Bronchial epithelial cell (primary cell): ENCODE results near the gene COL15A1. TPM values are rescaled to one million over a fixed set of nuclear protein-coding genes. Genes with fewer than 3 reads are reported as not detected.

ENCODE experiments used
- DNase-seq: peaks from one replicate; pipeline ENCODE4 v3.0.0-alpha.2; 2010; ENCODE audit warnings: low read depth
- FAIRE-seq: peaks from 2 replicates; lab custom pipeline; 2011; peaks lifted over from hg19 to GRCh38; lab: Jason Lieb, UNC
- H3K27me3 ChIP-seq: 2 replicates; pipeline ENCODE4 v1.5.1; 2011; ENCODE audit warnings: low read length; ENCODE audit not compliant: control insufficient read depth, insufficient read depth
- H3K36me3 ChIP-seq: 2 replicates; pipeline ENCODE4 v1.5.1; 2011; ENCODE audit warnings: low read length; ENCODE audit not compliant: control insufficient read depth, insufficient read depth
- H3K4me3 ChIP-seq: 2 replicates; pipeline ENCODE4 v1.5.1; 2011; ENCODE audit warnings: mild to moderate bottlenecking, low read depth, low read length, control low read depth
- total RNA-seq: library from RNA; depleted of rRNA; stranded (reverse); fragments of >200 nt; gene quantifications from 2 replicates; pipeline ENCODE4 v1.2.1, GENCODE V29; 2014
- TF ChIP-seq, protein P1 (sequence below): IDR thresholded peaks from 2 replicates; pipeline ENCODE4 v1.5.1; 2011; ENCODE audit warnings: mild to moderate bottlenecking, moderate library complexity, low read length, control low read depth, inconsistent platforms; ENCODE audit not compliant: insufficient read depth, severe bottlenecking

The COL15A1 gene
- total RNA-seq, 1 donor from 2014 or later, result 1.6 TPM

DNA sequence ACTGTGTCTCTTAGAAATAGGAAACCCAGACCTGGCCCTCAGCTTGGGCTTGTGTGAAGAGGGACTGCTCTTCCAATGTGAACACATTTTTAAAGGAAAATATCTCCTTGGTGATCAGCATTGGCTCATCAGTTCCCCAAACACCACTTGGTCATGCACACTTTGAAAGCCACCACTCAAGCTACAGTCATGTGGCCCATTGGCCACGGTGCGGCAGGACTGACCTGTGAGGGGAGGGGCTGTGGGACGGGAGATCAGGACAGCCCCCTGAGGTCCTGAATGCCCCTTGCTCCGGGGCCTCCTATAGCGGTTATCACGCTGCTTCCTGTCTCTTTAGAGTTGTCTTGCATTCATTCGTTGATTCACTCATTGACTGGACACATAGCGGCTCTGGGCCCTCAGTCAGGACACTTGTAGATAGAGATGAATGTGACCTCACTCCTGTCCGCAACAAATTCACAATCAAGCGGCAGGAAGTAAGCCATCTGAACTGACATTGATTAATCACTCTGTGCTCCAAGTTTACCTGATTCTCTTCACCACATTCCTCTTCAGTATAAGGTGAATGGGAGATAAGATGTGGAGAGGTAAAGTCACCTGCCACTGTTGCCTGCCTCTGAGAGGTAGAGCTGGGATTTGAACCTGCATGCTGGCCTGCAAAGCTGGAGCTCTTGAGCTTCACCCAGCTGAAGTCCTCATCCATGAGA is 73.1 kb downstream of the COL15A1 start:
- Histone ChIP-seq H3K27me3 (no peaks in the 10 kb centered on the region), H3K4me3 (no peak overlapping the region), H3K36me3 (no peaks in the 10 kb centered on the region)
- FAIRE-seq, result no peak
- no peak for DNase-seq
- TF ChIP-seq, protein P1, sequence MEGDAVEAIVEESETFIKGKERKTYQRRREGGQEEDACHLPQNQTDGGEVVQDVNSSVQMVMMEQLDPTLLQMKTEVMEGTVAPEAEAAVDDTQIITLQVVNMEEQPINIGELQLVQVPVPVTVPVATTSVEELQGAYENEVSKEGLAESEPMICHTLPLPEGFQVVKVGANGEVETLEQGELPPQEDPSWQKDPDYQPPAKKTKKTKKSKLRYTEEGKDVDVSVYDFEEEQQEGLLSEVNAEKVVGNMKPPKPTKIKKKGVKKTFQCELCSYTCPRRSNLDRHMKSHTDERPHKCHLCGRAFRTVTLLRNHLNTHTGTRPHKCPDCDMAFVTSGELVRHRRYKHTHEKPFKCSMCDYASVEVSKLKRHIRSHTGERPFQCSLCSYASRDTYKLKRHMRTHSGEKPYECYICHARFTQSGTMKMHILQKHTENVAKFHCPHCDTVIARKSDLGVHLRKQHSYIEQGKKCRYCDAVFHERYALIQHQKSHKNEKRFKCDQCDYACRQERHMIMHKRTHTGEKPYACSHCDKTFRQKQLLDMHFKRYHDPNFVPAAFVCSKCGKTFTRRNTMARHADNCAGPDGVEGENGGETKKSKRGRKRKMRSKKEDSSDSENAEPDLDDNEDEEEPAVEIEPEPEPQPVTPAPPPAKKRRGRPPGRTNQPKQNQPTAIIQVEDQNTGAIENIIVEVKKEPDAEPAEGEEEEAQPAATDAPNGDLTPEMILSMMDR, result no peak

DNA sequence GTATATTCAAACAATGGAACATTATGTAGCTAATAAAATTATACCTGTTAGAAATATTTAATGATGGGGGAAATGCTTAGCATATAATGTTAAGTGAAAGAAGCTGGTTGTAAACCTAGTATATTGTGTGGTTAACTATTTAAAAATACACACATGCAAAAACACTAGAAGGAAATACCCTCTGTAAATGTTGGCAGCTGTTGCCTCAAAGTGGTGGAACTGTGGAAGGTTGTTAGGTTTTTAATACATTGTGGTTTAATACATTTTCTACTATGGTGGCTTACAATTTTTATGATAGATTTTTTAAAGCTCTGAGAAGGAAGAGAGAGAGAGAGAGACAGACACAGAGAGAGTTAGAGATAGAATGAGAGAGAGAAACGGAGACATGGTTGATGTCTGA is 74.9 kb downstream of the COL15A1 start:
- TF ChIP-seq, protein P1, result no peak
- Histone ChIP-seq H3K4me3 (no peak overlapping the region), H3K36me3 (no peaks in the 10 kb centered on the region), H3K27me3 (no peaks in the 10 kb centered on the region)
- FAIRE-seq (no peak), DNase-seq (no peak)

DNA sequence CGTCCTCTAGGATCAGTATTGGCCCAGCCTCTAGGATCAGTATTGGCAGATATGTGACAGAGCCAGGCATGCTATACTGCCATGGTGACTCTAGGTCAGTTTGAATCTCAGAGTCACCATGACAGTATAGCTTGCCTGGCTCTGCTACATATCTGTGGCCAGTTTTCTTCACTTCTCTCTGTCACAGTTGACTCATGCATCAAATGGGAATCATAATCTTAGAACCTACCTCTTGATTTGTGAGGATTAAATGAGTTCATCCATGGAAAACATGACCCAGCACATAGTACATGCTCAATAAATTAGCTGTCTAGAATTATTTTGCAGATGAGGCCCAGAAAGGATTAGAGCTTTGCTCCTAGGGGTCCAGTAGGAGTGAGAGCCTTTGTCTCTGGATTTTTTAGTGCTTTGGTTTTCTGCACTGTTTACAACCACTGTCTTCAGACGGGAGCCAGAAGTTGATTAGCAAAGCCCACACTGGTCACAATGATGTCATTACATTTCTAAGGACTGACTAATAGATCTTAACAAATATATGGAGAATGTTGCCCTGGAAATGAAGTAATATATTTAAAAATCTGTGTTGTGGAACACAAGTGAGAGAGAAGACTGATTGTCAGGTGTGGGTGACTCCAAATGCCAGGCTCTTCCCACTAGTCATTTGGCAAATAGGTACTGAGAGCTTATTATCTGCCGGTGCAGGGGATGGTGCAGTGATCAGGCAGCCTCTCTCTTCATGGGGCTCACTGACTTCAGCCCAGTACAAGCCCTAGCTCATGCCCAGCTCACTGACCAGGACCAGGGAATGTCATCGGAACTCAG is 76.0 kb downstream of the COL15A1 start:
- no peak for FAIRE-seq
- peak; percentile 96 for DNase-seq

DNA sequence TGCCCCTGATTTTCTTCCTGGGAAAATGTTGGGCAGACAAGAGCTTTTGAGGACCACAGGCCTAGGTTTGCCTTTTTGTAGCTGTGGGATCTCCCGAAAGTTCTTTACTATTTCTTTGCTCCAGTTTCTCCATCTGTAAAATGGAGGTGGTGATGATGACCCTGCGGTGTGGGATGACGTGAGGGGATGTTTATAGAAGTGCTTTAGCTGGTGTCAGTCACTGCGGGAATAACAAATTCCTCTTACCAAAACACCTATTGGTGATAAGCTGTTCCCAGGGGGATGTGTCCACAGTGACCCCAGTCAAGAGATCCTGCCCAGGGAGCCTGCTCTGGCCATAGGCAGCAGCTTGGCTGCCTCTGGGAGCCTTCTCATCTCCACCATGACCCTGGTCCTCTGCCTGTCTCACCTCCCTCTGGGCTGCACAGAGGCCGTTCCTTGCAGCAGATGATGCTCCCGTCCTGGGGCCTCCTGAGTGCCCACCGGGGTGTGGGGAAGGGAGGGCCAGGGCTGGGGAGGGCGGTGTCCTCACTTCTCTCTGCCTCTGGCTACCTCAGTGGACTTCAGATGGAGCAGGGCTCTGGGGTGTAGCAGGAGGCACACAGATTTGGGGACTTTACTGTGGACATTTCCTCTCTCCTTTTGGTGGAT is 77.2 kb downstream of the COL15A1 start:
- TF ChIP-seq, protein P1, result no peak
- Histone ChIP-seq H3K27me3 (peaks cover 2% of the 10 kb centered on the region), H3K36me3 (no peaks in the 10 kb centered on the region), H3K4me3 (no peak overlapping the region)
- DNase-seq (no peak), FAIRE-seq (no peak)

More for the DNA sequence above, 76.0 kb downstream of the COL15A1 start:
- TF ChIP-seq, protein P1, result no peak
- H3K27me3 ChIP-seq, result peaks cover 2% of the 10 kb centered on the region
- no peaks in the 10 kb centered on the region for H3K36me3 ChIP-seq
- H3K4me3 ChIP-seq, result no peak overlapping the region

DNA sequence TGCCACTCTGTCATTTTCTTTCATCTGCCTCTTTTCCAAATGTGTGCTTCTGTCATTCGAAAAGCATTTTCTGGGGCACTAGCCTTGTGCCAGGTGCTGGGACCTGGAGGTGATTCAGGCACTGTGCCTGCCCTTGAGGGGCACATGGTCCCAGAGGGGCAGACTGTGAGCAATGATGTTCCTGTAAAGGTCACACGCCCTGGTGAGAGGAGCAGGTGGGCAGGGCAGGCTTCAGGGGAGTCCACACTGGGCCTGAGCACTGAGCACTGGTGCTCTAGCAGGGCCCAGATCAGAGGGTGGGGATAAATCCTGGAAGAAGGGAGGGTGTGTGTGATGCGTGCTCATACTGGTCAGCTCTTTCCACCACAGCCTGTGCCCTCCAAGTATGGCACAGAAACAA is 77.8 kb downstream of the COL15A1 start:
- H3K4me3 ChIP-seq, result no peak overlapping the region
- FAIRE-seq (no peak), DNase-seq (no peak)
- H3K27me3 ChIP-seq, result peaks cover 2% of the 10 kb centered on the region
- TF ChIP-seq, protein P1, result no peak
- H3K36me3 ChIP-seq, result no peaks in the 10 kb centered on the region
